ENCODE measurements around the gene C1QL4.
A peak's percentile ranks its signal among the peaks of the same experiment; 100 is the strongest.

DNA sequence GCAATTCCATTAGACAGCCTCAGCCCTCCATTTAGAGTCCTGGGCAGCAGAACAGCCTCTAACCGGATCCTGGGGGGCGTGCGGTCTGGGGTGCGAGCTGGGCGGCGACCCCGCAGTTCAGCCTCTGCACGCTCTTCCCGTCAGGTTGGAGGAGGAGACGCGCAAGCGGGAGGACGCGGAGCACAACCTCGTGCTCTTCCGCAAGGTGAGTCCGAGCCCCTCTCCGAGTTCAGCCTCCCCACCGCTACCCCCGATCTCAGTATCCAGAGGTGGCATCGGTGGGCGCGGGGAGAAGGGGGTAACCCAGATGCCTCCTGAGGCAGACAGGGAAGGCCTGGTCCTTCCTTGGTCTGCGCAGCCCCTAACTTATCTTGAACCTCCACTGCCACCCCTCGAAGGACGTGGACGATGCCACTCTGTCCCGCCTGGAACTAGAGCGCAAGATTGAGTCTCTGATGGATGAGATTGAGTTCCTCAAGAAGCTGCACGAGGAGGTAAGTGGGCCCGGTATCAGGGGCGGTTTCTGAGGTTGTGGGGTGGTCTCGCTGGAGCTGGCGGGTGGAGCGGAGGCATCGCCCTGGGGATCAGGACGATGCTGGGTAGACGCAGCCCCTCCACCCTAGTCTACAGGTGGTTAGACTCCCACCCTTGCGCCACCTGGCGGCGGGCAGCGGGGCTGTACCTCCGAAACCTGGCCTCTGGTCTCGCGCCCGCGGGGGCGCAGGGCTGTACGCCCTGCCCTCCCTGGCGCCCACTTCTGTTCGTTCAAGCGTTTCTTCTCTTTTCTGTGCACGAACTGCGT, 40.8 kb downstream of the C1QL4 start:
- TF ChIP-seq, protein P1, sequence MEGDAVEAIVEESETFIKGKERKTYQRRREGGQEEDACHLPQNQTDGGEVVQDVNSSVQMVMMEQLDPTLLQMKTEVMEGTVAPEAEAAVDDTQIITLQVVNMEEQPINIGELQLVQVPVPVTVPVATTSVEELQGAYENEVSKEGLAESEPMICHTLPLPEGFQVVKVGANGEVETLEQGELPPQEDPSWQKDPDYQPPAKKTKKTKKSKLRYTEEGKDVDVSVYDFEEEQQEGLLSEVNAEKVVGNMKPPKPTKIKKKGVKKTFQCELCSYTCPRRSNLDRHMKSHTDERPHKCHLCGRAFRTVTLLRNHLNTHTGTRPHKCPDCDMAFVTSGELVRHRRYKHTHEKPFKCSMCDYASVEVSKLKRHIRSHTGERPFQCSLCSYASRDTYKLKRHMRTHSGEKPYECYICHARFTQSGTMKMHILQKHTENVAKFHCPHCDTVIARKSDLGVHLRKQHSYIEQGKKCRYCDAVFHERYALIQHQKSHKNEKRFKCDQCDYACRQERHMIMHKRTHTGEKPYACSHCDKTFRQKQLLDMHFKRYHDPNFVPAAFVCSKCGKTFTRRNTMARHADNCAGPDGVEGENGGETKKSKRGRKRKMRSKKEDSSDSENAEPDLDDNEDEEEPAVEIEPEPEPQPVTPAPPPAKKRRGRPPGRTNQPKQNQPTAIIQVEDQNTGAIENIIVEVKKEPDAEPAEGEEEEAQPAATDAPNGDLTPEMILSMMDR (conservative IDR thresholded peaks at IDR 0.05 in 1 of 2, IDR thresholded peaks at IDR 0.05 in 1 of 2; ENCODE audit: extremely low read depth in 1 of 2, insufficient read depth in 1 of 2, low read depth in 1 of 2, low read length in 2 of 2): peak; percentile 57 to 75
- peak; percentile 39 for TF ChIP-seq EZH2 (IDR thresholded peaks at IDR 0.05; ENCODE audit: borderline replicate concordance, low read length)
